B cell (primary cell): Measurements from ENCODE around the gene JARID2. TPM values are rescaled to one million over a fixed set of nuclear protein-coding genes. Genes with fewer than 3 reads are reported as not detected.

Source experiments
- ATAC-seq: fragments of 200-7000 bp; cut with Tn5 transposase; one replicate; pipeline ENCODE4 v1.10.0; 2021; ENCODE audit warnings: low read depth, mild to moderate bottlenecking, moderate number of reproducible peaks, moderate library complexity
- CTCF ChIA-PET: fragments of 350-600 bp; sonication (Branson Sonifier 250); formaldehyde crosslinking; loops from one replicate; lab custom pipeline; 2021; ENCODE audit warnings: antibody characterized with exemption, inconsistent platforms; lab: Charles Lee
- POLR2A ChIA-PET: fragments of 350-600 bp; sonication (Branson Sonifier 250); formaldehyde crosslinking; loops from one replicate; lab custom pipeline; 2021; ENCODE audit warnings: antibody characterized with exemption; lab: Charles Lee
- DNase-seq: peaks from one replicate; pipeline ENCODE4 v3.0.0; 2013
- H2AFZ ChIP-seq: 2 replicates; pipeline ENCODE4 v1.6.1; 2012; ENCODE audit warnings: mild to moderate bottlenecking, low read depth, low read length; ENCODE audit not compliant: insufficient read depth, poor library complexity, severe bottlenecking
- H3K27ac ChIP-seq, 2 donors: 1 replicate in 1 of 2; 2 replicates in 1 of 2; pipeline ENCODE4 v1.5.1; 2012 to 2013; ENCODE audit warnings: low read length in 2 of 2, mild to moderate bottlenecking in 2 of 2, moderate library complexity in 1 of 2
- H3K27me3 ChIP-seq, 4 experiments: fragments of 200-600 bp in 1 of 4; sonication (generic) in 1 of 4; replicated peaks in 1 of 4; 1 replicate in 2 of 4; 2 replicates in 2 of 4; pipeline versions ENCODE4 v1.6.1 to v1.7.0; 2013 to 2016; ENCODE audit warnings: low read length in 3 of 4, mild to moderate bottlenecking in 2 of 4, mixed read lengths in 1 of 4, moderate library complexity in 1 of 4; ENCODE audit not compliant: insufficient read depth in 4 of 4, control insufficient read depth in 3 of 4; ENCODE audit errors: control extremely low read depth in 1 of 4
- H3K36me3 ChIP-seq, 2 experiments: replicated peaks in 1 of 2; 1 replicate in 1 of 2; 2 replicates in 1 of 2; pipeline versions ENCODE4 v1.6.1 to v1.7.1; 2013; ENCODE audit warnings: low read length in 1 of 2; ENCODE audit not compliant: insufficient read depth in 2 of 2, control insufficient read depth in 1 of 2; ENCODE audit errors: control extremely low read depth in 1 of 2, extremely low read depth in 1 of 2
- H3K4me1 ChIP-seq, 2 donors: fragments of 200-600 bp in 1 of 2; sonication (generic) in 1 of 2; 1 replicate in 1 of 2; 2 replicates in 1 of 2; pipeline versions ENCODE4 v1.5.1 to v1.6.1; 2013 to 2017; ENCODE audit warnings: low read length in 2 of 2; ENCODE audit not compliant: control insufficient read depth in 2 of 2, insufficient read depth in 2 of 2
- H3K4me2 ChIP-seq: replicated peaks from 2 replicates; pipeline ENCODE3; 2012; ENCODE audit warnings: mild to moderate bottlenecking, low read depth, low read length; ENCODE audit not compliant: poor library complexity, severe bottlenecking
- H3K4me3 ChIP-seq, 5 experiments: fragments of 200-600 bp in 1 of 5; sonication (generic) in 1 of 5; 1 replicate in 3 of 5; 2 replicates in 2 of 5; pipeline versions ENCODE4 v1.5.1 to v1.7.0; 2011 to 2016; ENCODE audit warnings: low read length in 4 of 5, mild to moderate bottlenecking in 4 of 5, low read depth in 2 of 5, control low read depth in 1 of 5, moderate library complexity in 1 of 5; ENCODE audit not compliant: insufficient read depth in 1 of 5; ENCODE audit errors: control extremely low read depth in 1 of 5, extremely low read depth in 1 of 5
- H3K79me2 ChIP-seq: fragments of 200-600 bp; sonication (generic); one replicate; pipeline ENCODE4 v1.6.0; 2016; ENCODE audit warnings: low read length; ENCODE audit not compliant: control insufficient read depth, insufficient read depth
- H3K9ac ChIP-seq: fragments of 200-600 bp; sonication (generic); 2 replicates; pipeline ENCODE4 v1.6.1; 2017; ENCODE audit warnings: mild to moderate bottlenecking, low read length, moderate library complexity
- H3K9me3 ChIP-seq, 3 donors: one replicate each; pipeline versions ENCODE4 v1.6.1 to v1.7.1; 2013; ENCODE audit warnings: low read length in 2 of 3; ENCODE audit not compliant: control insufficient read depth in 2 of 3, insufficient read depth in 1 of 3; ENCODE audit errors: control extremely low read depth in 1 of 3
- H4K20me1 ChIP-seq: 2 replicates; pipeline ENCODE4 v1.6.0; 2012; ENCODE audit warnings: mild to moderate bottlenecking, low read length; ENCODE audit not compliant: insufficient read depth, control insufficient read depth, poor library complexity, severe bottlenecking
- H3K27ac Mint-ChIP-seq: one replicate; pipeline ENCODE4 v1.8.0; 2021; ENCODE audit warnings: mixed read lengths
- H3K27me3 Mint-ChIP-seq: one replicate; pipeline ENCODE4 v1.8.0; 2021; ENCODE audit warnings: mixed read lengths
- H3K4me1 Mint-ChIP-seq: one replicate; pipeline ENCODE4 v1.8.0; 2021; ENCODE audit warnings: mixed read lengths
- H3K4me3 Mint-ChIP-seq: one replicate; pipeline ENCODE4 v1.8.0; 2021; ENCODE audit warnings: mixed read lengths
- H3K9me3 Mint-ChIP-seq: one replicate; pipeline ENCODE4 v1.8.0; 2022; ENCODE audit warnings: mixed read lengths; ENCODE audit not compliant: insufficient read depth
- CTCF ChIP-seq: fragments of 200-600 bp; IDR thresholded peaks from one replicate; pipeline ENCODE4 v1.8.0; 2022; ENCODE audit warnings: antibody characterized with exemption, mild to moderate bottlenecking
- EZH2 ChIP-seq: IDR thresholded peaks from 2 replicates; pipeline ENCODE4 v1.6.1; 2012; ENCODE audit warnings: borderline replicate concordance, low read depth, mild to moderate bottlenecking, moderate library complexity, low read length; ENCODE audit not compliant: insufficient read depth, poor library complexity, severe bottlenecking
- WGBS: methylation state at CpG from one replicate; pipeline ENCODE4 v1.1.5; 2013; ENCODE audit warnings: missing lambda C conversion rate; ENCODE audit not compliant: insufficient coverage; 5-methylcytosine and 5-hydroxymethylcytosine counted together
- intact Hi-C: fragments of 100-400 bp; cut with micrococcal nuclease; formaldehyde crosslinking; loops from one replicate; pipeline ENCODE4 v1.10.0; 2022
- polyA plus RNA-seq: library from polyadenylated mRNA; depleted of rRNA; stranded (reverse); fragments of >200 nt; gene quantifications from 2 replicates; pipeline ENCODE4 v1.2.3, GENCODE V29; 2012
- total RNA-seq, 2 donors: library from RNA; stranded (reverse); fragments of 120-200 nt in 1 of 2; gene quantifications; 1 replicate in 1 of 2; 2 replicates in 1 of 2; pipeline versions ENCODE4 v1.2.3 to v1.2.4, GENCODE V29; 2013 to 2022

JARID2 gene
- total and polyA plus RNA-seq, 2 donors (not counting 1 experiment from before 2014, with no cell fraction given): 11.0 to 58.1 TPM

GRCh38 chr6:15364401-15365037 lies 118.7 kb downstream of the JARID2 start:
- Histone ChIP-seq H3K4me2 (peak overlapping the region; percentile 53), H3K27me3 (no peaks in the 10 kb centered on the region), H4K20me1 (peaks cover 87% of the 10 kb centered on the region), H3K27ac (no peak overlapping the region), H3K79me2 (peaks cover 99% of the 10 kb centered on the region), H3K9me3 (no peaks in the 10 kb centered on the region), H3K4me3 (no peak overlapping the region), H2AFZ (no peak overlapping the region), H3K36me3 (peaks cover 3 to 8% of the 10 kb centered on the region in 2 experiments), H3K9ac (no peak overlapping the region), H3K4me1 (peaks cover 48 to 62% of the 10 kb centered on the region in 2 donors)
- WGBS: no CpG with 5 or more reads among the region's 6 CpGs
- ChIA-PET POLR2A (no interaction called here), CTCF (no interaction called here)
- no peaks in the 10 kb centered on the region for H3K9me3 Mint-ChIP-seq
- intact Hi-C loops: loop anchor here (5.0 kb wide), 1 partner anchor 38 kb away; no protein-coding TSS in a partner anchor
- H3K27me3 Mint-ChIP-seq: no peaks in the 10 kb centered on the region
- H3K4me1 Mint-ChIP-seq: peaks cover 27% of the 10 kb centered on the region
- no peak overlapping the region for H3K27ac Mint-ChIP-seq
- DNase-seq: no peak
- H3K4me3 Mint-ChIP-seq: peak overlapping the region; percentile 29
- no peak for TF ChIP-seq CTCF
- TF ChIP-seq EZH2: no peak
- ATAC-seq: no peak

DNA sequence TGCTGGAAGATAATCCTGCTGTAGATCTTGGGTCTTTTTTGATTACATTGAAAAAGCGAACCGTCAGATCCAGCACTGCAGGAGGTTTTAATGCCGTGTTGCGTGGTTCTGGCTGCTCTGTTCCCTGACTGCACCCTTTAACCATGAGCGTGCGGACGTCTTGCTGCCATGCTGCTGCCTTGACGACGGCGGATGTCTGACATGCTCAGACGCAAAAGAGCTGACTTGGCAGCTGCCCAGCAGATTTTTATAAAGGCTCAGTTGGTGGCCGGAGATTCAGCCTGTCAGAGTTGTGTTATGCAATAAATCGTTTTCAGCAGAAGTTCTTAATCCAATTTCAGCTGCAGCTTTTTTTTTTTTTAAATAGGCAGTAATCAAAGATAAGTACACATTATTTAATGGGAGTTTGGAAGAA lies 119.4 kb downstream of the JARID2 start:
- peaks cover 50 to 60% of the 10 kb centered on the region in 2 donors for H3K4me1 ChIP-seq
- intact Hi-C loops: no loop called here
- H4K20me1 ChIP-seq: peaks cover 86% of the 10 kb centered on the region
- ATAC-seq: peak; percentile 60
- H3K4me2 ChIP-seq: peak overlapping the region; percentile 53
- Mint-ChIP-seq H3K27me3 (no peaks in the 10 kb centered on the region), H3K4me1 (peaks cover 31% of the 10 kb centered on the region), H3K27ac (no peak overlapping the region), H3K9me3 (no peaks in the 10 kb centered on the region), H3K4me3 (peak overlapping the region; percentile 65)
- no peak for TF ChIP-seq CTCF
- TF ChIP-seq EZH2: no peak
- H3K9me3 ChIP-seq: no peaks in the 10 kb centered on the region
- H2AFZ ChIP-seq: no peak overlapping the region
- no peak overlapping the region for H3K27ac ChIP-seq
- no peak overlapping the region for H3K9ac ChIP-seq
- ChIA-PET POLR2A (no interaction called here), CTCF (no interaction called here)
- DNase-seq: peak; percentile 51
- no peaks in the 10 kb centered on the region for H3K27me3 ChIP-seq
- WGBS: 34% methylated on average over 11 of the region's 13 CpGs
- H3K79me2 ChIP-seq: peaks cover 99% of the 10 kb centered on the region
- peak overlapping the region in 1 of 5 experiments; percentile 34 for H3K4me3 ChIP-seq
- peaks cover 2 to 8% of the 10 kb centered on the region in 2 experiments for H3K36me3 ChIP-seq
